ENCODE results near the gene EFNA5. TPM values are rescaled to one million over a fixed set of nuclear protein-coding genes. Genes with fewer than 3 reads are reported as not detected.

Gene EFNA5
- total and polyA plus RNA-seq, 10 of the 15 experiments (the other 5 are each of a cell fraction or from before 2014, with no cell fraction given) = 0.19 to 12.6 (median 3.9) TPM

- no peak for TF ChIP-seq PRDM15 (CRISPR knock-in tag; IDR thresholded peaks at IDR 0.05)
- TF ChIP-seq HDGF (IDR thresholded peaks at IDR 0.05) = no peak
- TF ChIP-seq ZNF207 (IDR thresholded peaks at IDR 0.05; ENCODE audit: borderline replicate concordance) = no peak
- TF ChIP-seq SMARCA5 (IDR thresholded peaks at IDR 0.05) = no peak
- TF ChIP-seq ZBTB40 (IDR thresholded peaks at IDR 0.05; ENCODE audit: borderline replicate concordance) = no peak
- no peak for TF ChIP-seq HSF1 (IDR thresholded peaks at IDR 0.05; ENCODE audit: low read depth, low read length)
- no peak for TF ChIP-seq RFX5 (IDR thresholded peaks at IDR 0.05; ENCODE audit: low read depth, low read length)
Measured at GRCh38 chr5:107539726-107540330, 130.9 kb downstream of the EFNA5 start (continued).
